Fibroblast of lung (primary cell): ENCODE data around the gene TTLL9. TPM values are rescaled to one million over a fixed set of nuclear protein-coding genes. Genes with fewer than 3 reads are reported as not detected.

Experiments used
- DNase-seq, 2 donors: peaks; one replicate each; pipeline versions ENCODE4 v3.0.0 to v3.0.0-alpha.2; 2010; ENCODE audit warnings: low read depth in 2 of 2
- H2AFZ ChIP-seq: 2 replicates; pipeline ENCODE4 v1.5.1; 2012; ENCODE audit warnings: low read length, control low read depth, inconsistent platforms
- H3K27ac ChIP-seq: 2 replicates; pipeline ENCODE4 v1.5.1; 2011; ENCODE audit warnings: low read length, control low read depth; ENCODE audit not compliant: insufficient read depth
- H3K27me3 ChIP-seq: 2 replicates; pipeline ENCODE4 v1.5.1; 2011; ENCODE audit warnings: mild to moderate bottlenecking, low read length; ENCODE audit not compliant: control insufficient read depth, insufficient read depth
- H3K36me3 ChIP-seq: 2 replicates; pipeline ENCODE4 v1.5.1; 2011; ENCODE audit warnings: low read length; ENCODE audit not compliant: control insufficient read depth, insufficient read depth
- H3K4me1 ChIP-seq: 2 replicates; pipeline ENCODE4 v1.5.1; 2011; ENCODE audit warnings: low read length; ENCODE audit not compliant: control insufficient read depth, insufficient read depth; ENCODE audit errors: extremely low read depth
- H3K4me2 ChIP-seq: 2 replicates; pipeline ENCODE4 v1.5.1; 2011; ENCODE audit warnings: low read length, control low read depth; ENCODE audit not compliant: insufficient read depth; ENCODE audit errors: extremely low read depth
- H3K4me3 ChIP-seq, 4 experiments: fragments of 200-600 bp in 1 of 4; sonication (generic) in 1 of 4; replicated peaks in 1 of 4; 2 replicates each; pipeline ENCODE4 v1.5.1; 2011 to 2016; ENCODE audit warnings: low read length in 4 of 4, low read depth in 3 of 4, mild to moderate bottlenecking in 3 of 4, control low read depth in 2 of 4, inconsistent platforms in 1 of 4, mixed read lengths in 1 of 4; ENCODE audit not compliant: insufficient read depth in 1 of 4; ENCODE audit errors: control extremely low read depth in 1 of 4
- H3K79me2 ChIP-seq: 2 replicates; pipeline ENCODE4 v1.5.1; 2012; ENCODE audit warnings: mild to moderate bottlenecking, low read length, inconsistent platforms; ENCODE audit not compliant: control insufficient read depth, insufficient read depth
- H3K9ac ChIP-seq: 2 replicates; pipeline ENCODE4 v1.5.1; 2011; ENCODE audit warnings: mild to moderate bottlenecking, low read length, control low read depth; ENCODE audit not compliant: insufficient read depth
- H3K9me3 ChIP-seq: 2 replicates; pipeline ENCODE4 v1.5.1; 2012; ENCODE audit warnings: low read depth, low read length; ENCODE audit not compliant: control insufficient read depth, insufficient read depth
- H4K20me1 ChIP-seq: 2 replicates; pipeline ENCODE4 v1.5.1; 2011; ENCODE audit warnings: low read length; ENCODE audit not compliant: control insufficient read depth, insufficient read depth; ENCODE audit errors: extremely low read depth
- CTCF ChIP-seq, 2 donors: IDR thresholded peaks in 1 of 2; conservative IDR thresholded peaks in 1 of 2; 1 replicate in 1 of 2; 2 replicates in 1 of 2; pipeline ENCODE4 v1.5.1; 2011 to 2012; ENCODE audit warnings: low read length in 2 of 2, control low read depth in 1 of 2, inconsistent platforms in 1 of 2, low read depth in 1 of 2, mild to moderate bottlenecking in 1 of 2
- EZH2 ChIP-seq: IDR thresholded peaks from 2 replicates; pipeline ENCODE4 v1.5.1; 2012; ENCODE audit warnings: low read length, control low read depth, mild to moderate bottlenecking; ENCODE audit errors: missing control alignments
- polyA plus RNA-seq, 2 donors: library from polyadenylated mRNA; depleted of rRNA in 1 of 2; stranded (reverse) in 1 of 2; unstranded in 1 of 2; fragments of >200 nt; gene quantifications; 2 replicates each; pipeline ENCODE4 v1.2.1, GENCODE V29; 2011 to 2012; ENCODE audit warnings: missing spikeins in 1 of 2
- total RNA-seq: library from RNA; depleted of rRNA; stranded (reverse); fragments of >200 nt; gene quantifications from 2 replicates; pipeline ENCODE4 v1.2.1, GENCODE V29; 2014

TTLL9 gene
- total and polyA plus RNA-seq, 2 donors (not counting 1 experiment from before 2014, with no cell fraction given) = 0.05 TPM; not detected in 1

DNA sequence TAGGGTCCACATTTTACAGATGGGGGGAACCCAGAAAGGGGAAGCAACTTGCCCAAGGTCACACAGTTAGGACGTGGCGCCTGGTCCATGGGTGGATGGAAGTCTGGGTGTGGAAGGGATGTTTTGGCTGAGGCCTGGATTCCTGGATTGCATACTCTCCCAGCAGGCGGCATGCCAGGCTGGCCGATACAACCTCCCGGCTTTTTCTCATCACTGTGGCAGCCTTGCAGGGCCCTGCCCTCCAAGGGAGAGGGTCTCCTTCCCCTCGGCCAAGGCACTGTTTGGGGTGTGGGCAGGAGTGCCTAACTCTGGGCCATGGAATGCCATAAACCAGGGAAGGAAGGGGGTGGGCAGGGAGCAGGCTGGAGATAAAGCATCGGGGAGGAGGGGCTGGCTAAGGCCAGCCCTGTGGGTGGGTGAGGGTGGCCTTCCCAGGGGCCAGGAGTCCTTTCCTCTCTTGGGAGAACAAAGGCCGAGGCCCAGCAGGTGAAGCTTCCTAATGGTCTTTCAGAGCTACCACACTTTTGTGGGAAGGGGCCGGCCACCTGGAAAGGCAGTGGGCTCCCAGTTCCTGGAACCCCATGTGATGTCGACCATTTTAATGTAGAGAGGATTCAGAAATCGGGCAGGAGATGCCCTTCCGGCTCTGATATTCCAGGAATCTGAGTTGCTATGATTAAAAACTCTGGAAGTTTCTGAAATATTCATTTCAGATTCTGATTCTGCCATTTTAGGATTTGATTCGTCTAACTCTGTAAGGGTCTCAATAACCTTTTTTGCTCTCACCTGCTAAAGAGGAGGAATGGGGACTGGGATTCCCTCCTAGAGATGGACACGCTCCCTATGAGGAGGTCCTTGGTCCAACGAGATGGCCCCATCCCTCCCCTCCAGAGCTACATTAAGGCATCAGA lies 29.3 kb upstream of the TTLL9 start:
- Histone ChIP-seq H3K4me1 (peaks cover 49% of the 10 kb centered on the region), H3K4me2 (no peak overlapping the region)
- no peak for DNase-seq

DNA sequence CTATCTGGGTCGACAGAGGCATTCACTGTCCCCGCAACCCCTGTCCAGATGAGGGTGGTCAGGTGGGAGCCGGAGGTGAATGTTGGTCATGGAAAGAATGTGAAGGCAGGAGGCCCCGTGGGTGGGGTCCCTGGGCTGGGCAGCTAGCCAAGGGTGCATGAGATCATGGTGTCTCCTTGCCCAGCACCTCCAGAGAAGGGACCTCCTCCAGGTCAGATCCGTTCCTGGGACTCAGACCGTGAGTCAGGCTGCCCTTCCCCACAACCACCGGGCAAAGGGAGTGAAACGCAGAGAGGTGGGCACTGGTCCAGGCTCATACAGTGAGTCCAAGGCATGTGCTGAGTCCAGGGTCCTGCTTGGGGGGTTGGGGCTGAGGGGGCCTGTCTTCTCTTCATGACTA lies 28.5 kb upstream of the TTLL9 start:
- H4K20me1 ChIP-seq = no peaks in the 10 kb centered on the region
- TF ChIP-seq EZH2 = no peak
- no peak for TF ChIP-seq CTCF (conservative IDR thresholded peaks at IDR 0.05 in 1 of 2, IDR thresholded peaks at IDR 0.05 in 1 of 2; ENCODE audit: low read depth in 1 of 2, low read length in 2 of 2)
- no peak overlapping the region for H2AFZ ChIP-seq
- no peaks in the 10 kb centered on the region for H3K27me3 ChIP-seq
- no peaks in the 10 kb centered on the region for H3K9me3 ChIP-seq
- H3K4me3 ChIP-seq = no peak overlapping the region
- no peak overlapping the region for H3K9ac ChIP-seq
- H3K79me2 ChIP-seq = no peaks in the 10 kb centered on the region
- H3K27ac ChIP-seq = peak overlapping the region; percentile 11
- DNase-seq = peak; percentile 53 to 87
- H3K4me1 ChIP-seq = peaks cover 42% of the 10 kb centered on the region
- H3K36me3 ChIP-seq = no peaks in the 10 kb centered on the region
- peak overlapping the region; percentile 62 for H3K4me2 ChIP-seq

More for the DNA sequence above, 29.3 kb upstream of the TTLL9 start:
- H3K79me2 ChIP-seq = no peaks in the 10 kb centered on the region
- H3K4me3 ChIP-seq = no peak overlapping the region
- no peaks in the 10 kb centered on the region for H3K36me3 ChIP-seq
- no peaks in the 10 kb centered on the region for H3K27me3 ChIP-seq
- no peaks in the 10 kb centered on the region for H4K20me1 ChIP-seq
- H3K27ac ChIP-seq = no peak overlapping the region
- no peaks in the 10 kb centered on the region for H3K9me3 ChIP-seq
- H2AFZ ChIP-seq = no peak overlapping the region
- TF ChIP-seq CTCF (conservative IDR thresholded peaks at IDR 0.05 in 1 of 2, IDR thresholded peaks at IDR 0.05 in 1 of 2; ENCODE audit: low read depth in 1 of 2, low read length in 2 of 2) (no peak), EZH2 (no peak)
- H3K9ac ChIP-seq = no peak overlapping the region

DNA sequence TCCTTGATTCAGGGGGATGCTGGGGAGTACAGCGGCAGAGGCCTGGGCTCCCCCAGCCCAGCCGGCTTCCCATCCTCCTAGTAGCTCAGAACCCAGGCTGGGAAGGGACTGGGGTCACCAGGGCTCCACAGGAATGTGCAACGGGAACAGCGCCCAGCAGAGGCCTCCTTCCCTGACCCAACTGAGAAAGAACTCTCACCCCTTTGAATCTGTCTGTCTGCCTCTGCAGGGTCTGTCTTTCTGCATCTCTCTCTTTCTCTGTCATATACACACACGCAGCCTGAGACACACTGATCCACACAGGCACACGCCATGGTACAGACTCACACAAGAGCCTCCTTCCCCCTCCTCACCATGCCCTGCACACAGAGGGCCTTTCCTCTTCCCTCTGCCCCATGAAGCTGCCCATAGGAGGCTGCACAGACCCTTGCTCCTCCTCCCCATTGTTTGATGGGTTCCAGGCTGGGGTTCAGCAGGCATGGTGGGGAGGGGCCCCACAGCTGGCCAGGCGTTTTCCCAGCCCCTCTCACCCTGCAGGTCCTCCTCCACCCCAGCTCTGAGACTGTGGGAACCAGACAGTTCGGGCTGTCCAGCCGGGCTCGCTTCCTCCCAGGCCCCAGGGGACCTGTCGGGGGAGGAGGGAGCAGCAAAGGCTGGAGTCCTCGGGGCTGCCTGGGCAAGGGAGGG lies 27.8 kb upstream of the TTLL9 start:
- Histone ChIP-seq H3K27ac (peak overlapping the region; percentile 11), H3K4me3 (no peak overlapping the region), H3K36me3 (no peaks in the 10 kb centered on the region), H4K20me1 (no peaks in the 10 kb centered on the region), H3K79me2 (no peaks in the 10 kb centered on the region), H3K9me3 (no peaks in the 10 kb centered on the region), H2AFZ (no peak overlapping the region), H3K4me1 (peaks cover 36% of the 10 kb centered on the region), H3K27me3 (peaks cover 2% of the 10 kb centered on the region), H3K4me2 (peak overlapping the region; percentile 62), H3K9ac (no peak overlapping the region)
- TF ChIP-seq CTCF (conservative IDR thresholded peaks at IDR 0.05 in 1 of 2, IDR thresholded peaks at IDR 0.05 in 1 of 2; ENCODE audit: low read depth in 1 of 2, low read length in 2 of 2) = no peak
- TF ChIP-seq EZH2 = no peak
- peak; percentile 71 to 74 for DNase-seq
